WTC11 (cell line): Measurements from ENCODE around the gene PREPL. TPM values are rescaled to one million over a fixed set of nuclear protein-coding genes. Genes with fewer than 3 reads are reported as not detected.

Source experiments
- ATAC-seq: fragments of 200-7000 bp; cut with Tn5 transposase; 2 replicates; pipeline ENCODE4 v1.10.0; 2021; ENCODE audit warnings: mild to moderate bottlenecking, moderate library complexity
- CTCF ChIA-PET: fragments of 300-600 bp; sonication (Branson Sonifier 250); formaldehyde crosslinking; loops from one replicate; lab custom pipeline; 2021; ENCODE audit warnings: antibody characterized with exemption; lab: Charles Lee
- POLR2A ChIA-PET: fragments of 350-600 bp; sonication (Branson Sonifier 250); formaldehyde crosslinking; loops from one replicate; lab custom pipeline; 2021; ENCODE audit warnings: antibody characterized with exemption; lab: Charles Lee
- DNase-seq: peaks from one replicate; pipeline ENCODE4 v3.0.0; 2021; ENCODE audit warnings: low spot score
- H3K27ac Mint-ChIP-seq: 2 replicates; pipeline ENCODE4 v1.8.0; 2021; ENCODE audit warnings: mixed read lengths
- H3K27me3 Mint-ChIP-seq: 2 replicates; pipeline ENCODE4 v1.8.0; 2021; ENCODE audit warnings: low read depth, mild to moderate bottlenecking, moderate library complexity, mixed read lengths
- H3K36me3 Mint-ChIP-seq: 2 replicates; pipeline ENCODE4 v1.8.0; 2021; ENCODE audit warnings: mixed read lengths
- H3K4me1 Mint-ChIP-seq: 2 replicates; pipeline ENCODE4 v1.8.0; 2022; ENCODE audit warnings: mixed read lengths
- H3K4me3 Mint-ChIP-seq: 2 replicates; pipeline ENCODE4 v1.8.0; 2021; ENCODE audit warnings: mild to moderate bottlenecking, moderate library complexity, mixed read lengths
- H3K9me3 Mint-ChIP-seq: 2 replicates; pipeline ENCODE4 v1.8.0; 2021; ENCODE audit warnings: mixed read lengths
- AR ChIP-seq: fragments of 250-450 bp; sonication (Bioruptor Pico); IDR thresholded peaks from 2 replicates; pipeline ENCODE4 v1.9.0; 2021; ENCODE audit warnings: mild to moderate bottlenecking
- ATF3 ChIP-seq: sonication (generic); formaldehyde crosslinking; conservative IDR thresholded peaks from 2 replicates; pipeline ENCODE4 v1.8.1; 2022; ENCODE audit warnings: mild to moderate bottlenecking, missing genetic modification reagents
- CBFB ChIP-seq: sonication (generic); formaldehyde crosslinking; IDR thresholded peaks from 2 replicates; pipeline ENCODE4 v1.8.1; 2022; ENCODE audit warnings: mild to moderate bottlenecking, low read depth, missing genetic modification reagents
- CREB1 ChIP-seq: sonication (generic); formaldehyde crosslinking; IDR thresholded peaks from 2 replicates; pipeline ENCODE4 v1.8.0; 2023; ENCODE audit warnings: mild to moderate bottlenecking, missing genetic modification reagents
- ELF4 ChIP-seq: sonication (generic); formaldehyde crosslinking; IDR thresholded peaks from 2 replicates; pipeline ENCODE4 v1.8.1; 2022; ENCODE audit warnings: low read depth, mild to moderate bottlenecking, moderate library complexity, missing genetic modification reagents
- GABPB1 ChIP-seq: sonication (generic); formaldehyde crosslinking; IDR thresholded peaks from 2 replicates; pipeline ENCODE4 v1.8.1; 2023; ENCODE audit warnings: mild to moderate bottlenecking, missing genetic modification reagents
- GRHL2 ChIP-seq: fragments of 250-450 bp; sonication (Bioruptor Pico); IDR thresholded peaks from 2 replicates; pipeline ENCODE4 v1.8.0; 2022; ENCODE audit warnings: mild to moderate bottlenecking, moderate library complexity; ENCODE audit not compliant: insufficient replicate concordance, severe bottlenecking
- MXD4 ChIP-seq: fragments of 250-450 bp; sonication (Bioruptor Pico); IDR thresholded peaks from 2 replicates; pipeline ENCODE4 v1.8.0; 2021; ENCODE audit warnings: mild to moderate bottlenecking, moderate library complexity, borderline replicate concordance
- NFYB ChIP-seq: sonication (generic); formaldehyde crosslinking; conservative IDR thresholded peaks from 2 replicates; pipeline ENCODE4 v1.8.0; 2022; ENCODE audit warnings: low read depth, missing genetic modification reagents
- NR1H2 ChIP-seq: sonication (generic); formaldehyde crosslinking; IDR thresholded peaks from 2 replicates; pipeline ENCODE4 v1.9.0; 2021; ENCODE audit warnings: mild to moderate bottlenecking, moderate library complexity, missing genetic modification reagents
- OVOL2 ChIP-seq: fragments of 250-450 bp; sonication (Bioruptor Pico); IDR thresholded peaks from 2 replicates; pipeline ENCODE4 v1.9.0; 2021; ENCODE audit warnings: mild to moderate bottlenecking, borderline replicate concordance
- RELA ChIP-seq: sonication (generic); formaldehyde crosslinking; IDR thresholded peaks from 2 replicates; pipeline ENCODE4 v1.8.1; 2022; ENCODE audit warnings: missing genetic modification reagents, mild to moderate bottlenecking, borderline replicate concordance
- STAT6 ChIP-seq: sonication (generic); formaldehyde crosslinking; conservative IDR thresholded peaks from 2 replicates; pipeline ENCODE4 v1.8.1; 2023; ENCODE audit warnings: mild to moderate bottlenecking, low read depth, missing genetic modification reagents, moderate library complexity
- TEAD1 ChIP-seq: sonication (generic); formaldehyde crosslinking; IDR thresholded peaks from 2 replicates; pipeline ENCODE4 v1.8.0; 2022; ENCODE audit warnings: mild to moderate bottlenecking, missing genetic modification reagents
- ZBTB21 ChIP-seq: sonication (generic); formaldehyde crosslinking; IDR thresholded peaks from 2 replicates; pipeline ENCODE4 v1.8.1; 2023; ENCODE audit warnings: mild to moderate bottlenecking, missing genetic modification reagents, borderline replicate concordance
- ZMAT4 ChIP-seq: fragments of 250-450 bp; sonication (Bioruptor Pico); IDR thresholded peaks from 2 replicates; pipeline ENCODE4 v1.9.0; 2021; ENCODE audit warnings: mild to moderate bottlenecking
- ZNF121 ChIP-seq: sonication (generic); formaldehyde crosslinking; IDR thresholded peaks from 2 replicates; pipeline ENCODE4 v1.8.0; 2023; ENCODE audit warnings: missing genetic modification reagents
- ZNF263 ChIP-seq: sonication (generic); formaldehyde crosslinking; IDR thresholded peaks from 2 replicates; pipeline ENCODE4 v1.8.1; 2022; ENCODE audit warnings: low read depth, mild to moderate bottlenecking, moderate library complexity, missing genetic modification reagents
- ZNF416 ChIP-seq: fragments of 250-450 bp; sonication (Bioruptor Pico); IDR thresholded peaks from 2 replicates; pipeline ENCODE4 v1.9.0; 2021; ENCODE audit warnings: mild to moderate bottlenecking, inconsistent platforms
- ZNF425 ChIP-seq: fragments of 250-450 bp; sonication (Bioruptor Pico); conservative IDR thresholded peaks from 2 replicates; pipeline ENCODE4 v1.9.0; 2021; ENCODE audit warnings: mild to moderate bottlenecking
- ZSCAN18 ChIP-seq: fragments of 250-450 bp; sonication (Bioruptor Pico); IDR thresholded peaks from 2 replicates; pipeline ENCODE4 v2.1.2; 2022; ENCODE audit warnings: mild to moderate bottlenecking, moderate library complexity
- total RNA-seq: library from RNA; stranded (reverse); gene quantifications from 3 replicates; pipeline ENCODE4 v1.2.3, GENCODE V29; 2021

PREPL gene
- total RNA-seq, 1 experiment from 2014 or later, result 29.3 TPM

GRCh38 chr2:44358503-44358902 is 2.8 kb downstream of the PREPL start (continued):
- TF ChIP-seq TEAD1 (CRISPR knock-in tag), result no peak
- TF ChIP-seq ZNF263 (CRISPR knock-in tag), result no peak
- TF ChIP-seq ZBTB21 (CRISPR knock-in tag), result no peak

GRCh38 chr2:44354761-44355160 is 6.5 kb downstream of the PREPL start:
- H3K27ac Mint-ChIP-seq, result no peak overlapping the region
- CTCF ChIA-PET, result no interaction called here
- H3K4me3 Mint-ChIP-seq, result no peak overlapping the region
- H3K27me3 Mint-ChIP-seq, result no peaks in the 10 kb centered on the region
- H3K9me3 Mint-ChIP-seq, result no peaks in the 10 kb centered on the region
- H3K36me3 Mint-ChIP-seq, result no peaks in the 10 kb centered on the region
- peaks cover 19% of the 10 kb centered on the region for H3K4me1 Mint-ChIP-seq
- DNase-seq (no peak), ATAC-seq (no peak)
- POLR2A ChIA-PET, result no interaction called here
- TF ChIP-seq GRHL2 (CRISPR knock-in tag) (no peak), ELF4 (no peak), RELA (CRISPR knock-in tag) (no peak), MXD4 (CRISPR knock-in tag) (no peak), STAT6 (CRISPR knock-in tag) (no peak), ZSCAN18 (CRISPR knock-in tag) (no peak), NR1H2 (CRISPR knock-in tag) (no peak), NFYB (no peak), CBFB (no peak), ATF3 (CRISPR knock-in tag) (no peak), ZNF416 (CRISPR knock-in tag) (no peak), AR (no peak), GABPB1 (no peak), ZNF425 (no peak), ZMAT4 (CRISPR knock-in tag) (no peak), ZNF121 (CRISPR knock-in tag) (no peak), OVOL2 (CRISPR knock-in tag) (no peak), CREB1 (CRISPR knock-in tag) (no peak), TEAD1 (CRISPR knock-in tag) (no peak)
